Left colon (tissue), 2 donors: ENCODE data around the gene SGMS1. TPM values are rescaled to one million over a fixed set of nuclear protein-coding genes. Genes with fewer than 3 reads are reported as not detected.

ENCODE experiments used
- ATAC-seq: fragments of 200-7000 bp; cut with Tn5 transposase; one replicate; pipeline ENCODE4 v1.9.1; 2020; ENCODE audit warnings: mild to moderate bottlenecking, moderate library complexity
- DNase-seq, 2 donors: peaks; one replicate each; pipeline ENCODE4 v3.0.0-alpha.2; 2020
- intact Hi-C, 2 donors: fragments of 100-400 bp; cut with DNase I in 1 of 2; cut with micrococcal nuclease in 1 of 2; formaldehyde crosslinking; loops; one replicate each; pipeline versions ENCODE4 v1.11.2 to v1.14.0; 2022; cut with DNase I, micrococcal nuclease
- total RNA-seq, 2 donors: library from RNA; stranded (reverse); fragmentation: NEBNext Ultra II Directional; extraction: Animal tissue kit (Norgen Biotek cat#: 25700); gene quantifications; one replicate each; pipeline ENCODE4 v1.2.1, GENCODE V29; 2021
- donor health status: DM: no; HTN: no; CAD: no.
- donor health status: DM: yes; HTN: yes; CAD: no.

Gene SGMS1
- total RNA-seq, 2 donors from 2014 or later, result 17.8 to 20.8 TPM

GRCh38 chr10:50593523-50594376, 30.0 kb downstream of the SGMS1 start:
- intact Hi-C loops, result no loop called here
- ATAC-seq (no peak), DNase-seq (no peak)

DNA sequence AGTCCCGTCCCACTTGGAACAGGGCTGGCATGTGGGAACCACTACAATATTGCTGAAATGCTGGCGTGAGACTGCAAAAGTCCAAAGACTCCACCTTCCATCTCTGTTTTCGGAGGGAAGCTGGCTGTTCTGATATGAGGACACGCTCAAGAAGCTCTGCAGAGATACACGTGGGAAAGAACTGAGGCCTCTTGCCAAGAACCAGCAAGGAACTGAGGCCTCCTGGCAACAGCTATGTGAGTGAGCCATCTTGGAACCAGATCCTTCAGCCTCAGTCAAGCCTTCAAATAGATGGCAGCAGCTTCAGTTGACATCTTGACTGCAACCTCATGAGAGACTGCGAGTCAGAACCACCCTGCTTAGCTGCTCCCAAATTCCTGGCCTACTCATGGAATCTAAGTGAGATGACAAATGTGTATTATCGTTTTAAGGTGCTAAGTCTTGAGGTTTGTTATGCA, 30.8 kb downstream of the SGMS1 start:
- intact Hi-C loops, result no loop called here
- DNase-seq (no peak), ATAC-seq (no peak)

GRCh38 chr10:50590935-50591334, 32.8 kb downstream of the SGMS1 start:
- DNase-seq (no peak), ATAC-seq (no peak)
- intact Hi-C loops, result no loop called here

DNA sequence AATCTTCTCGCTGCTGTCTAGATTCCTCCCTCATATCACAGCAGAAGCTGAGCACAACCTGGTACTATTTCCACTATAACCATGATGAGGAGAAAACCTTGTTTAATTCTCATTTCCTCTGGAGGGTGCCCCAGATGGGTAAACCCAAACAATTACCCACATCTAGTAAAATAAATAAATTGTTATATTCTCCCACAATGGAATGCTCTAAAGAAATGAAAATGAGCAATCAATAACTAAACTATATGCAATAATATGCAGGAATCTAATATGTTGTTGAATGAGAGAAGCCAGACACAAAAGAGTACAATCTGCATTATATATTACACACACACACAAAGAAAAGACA, 37.0 kb downstream of the SGMS1 start:
- DNase-seq (no peak), ATAC-seq (no peak)
- intact Hi-C loops, result no loop called here

DNA sequence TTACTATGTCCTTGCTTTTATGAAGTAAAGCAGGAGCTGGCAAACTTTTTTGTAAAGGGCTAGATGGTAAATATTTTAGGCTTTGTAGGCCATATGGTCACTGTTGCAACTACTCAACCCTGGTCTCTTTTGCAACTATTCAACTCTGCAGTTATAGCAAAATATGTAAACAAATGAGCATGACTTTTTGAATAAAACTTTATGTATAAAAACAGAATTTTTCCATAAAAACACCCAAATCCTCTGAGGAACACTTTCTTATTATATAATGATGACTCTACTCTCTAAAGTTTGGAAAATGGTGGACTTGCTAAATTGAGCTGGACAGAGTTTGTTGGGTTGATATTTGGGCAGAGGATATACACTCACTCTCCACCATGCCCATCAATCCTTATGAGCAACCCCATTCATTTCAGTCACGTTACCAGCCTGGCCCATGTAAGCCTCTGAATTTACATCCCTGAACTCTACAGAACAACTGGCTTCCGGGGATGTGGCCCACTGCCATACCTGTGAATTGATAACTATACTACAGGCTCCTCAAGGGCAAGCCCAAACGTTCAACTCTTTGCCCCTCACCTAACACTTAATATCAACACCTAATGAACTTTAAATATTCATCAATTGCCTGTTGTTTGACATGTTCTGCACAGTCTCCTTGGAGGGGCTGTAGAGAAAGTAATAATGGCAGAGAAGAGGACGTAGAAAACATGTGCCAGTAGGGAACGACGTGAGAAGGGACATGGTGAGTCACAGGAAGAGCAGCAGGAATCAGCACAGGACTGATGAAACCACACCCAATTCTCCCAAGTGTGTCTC, 37.6 kb downstream of the SGMS1 start:
- ATAC-seq (no peak), DNase-seq (no peak)
- intact Hi-C loops, result no loop called here

- DNase-seq (no peak), ATAC-seq (no peak)
- intact Hi-C loops, result no loop called here
Observed at GRCh38 chr10:50582766-50583762, 40.7 kb downstream of the SGMS1 start.

DNA sequence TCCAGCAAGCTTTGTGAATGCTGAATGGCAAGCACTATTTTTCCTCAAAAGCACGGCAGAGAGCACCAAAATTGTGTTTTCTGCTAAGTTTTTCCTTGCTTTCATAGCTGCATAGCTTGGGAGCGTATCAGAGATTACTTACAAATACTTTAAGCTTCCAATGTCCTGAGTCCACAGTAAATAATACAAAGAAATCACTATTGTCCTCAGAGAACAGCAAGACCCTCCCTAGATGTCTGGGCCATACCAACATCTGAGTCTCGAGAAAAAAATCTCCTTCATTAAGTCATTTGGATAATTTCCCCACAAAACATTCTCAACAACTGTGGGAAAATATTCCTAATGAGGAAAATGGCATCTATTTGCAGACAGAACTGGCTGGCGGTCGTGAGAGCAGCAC, 41.7 kb downstream of the SGMS1 start:
- DNase-seq, result no peak
- ATAC-seq, result no peak
- intact Hi-C loops, result no loop called here

DNA sequence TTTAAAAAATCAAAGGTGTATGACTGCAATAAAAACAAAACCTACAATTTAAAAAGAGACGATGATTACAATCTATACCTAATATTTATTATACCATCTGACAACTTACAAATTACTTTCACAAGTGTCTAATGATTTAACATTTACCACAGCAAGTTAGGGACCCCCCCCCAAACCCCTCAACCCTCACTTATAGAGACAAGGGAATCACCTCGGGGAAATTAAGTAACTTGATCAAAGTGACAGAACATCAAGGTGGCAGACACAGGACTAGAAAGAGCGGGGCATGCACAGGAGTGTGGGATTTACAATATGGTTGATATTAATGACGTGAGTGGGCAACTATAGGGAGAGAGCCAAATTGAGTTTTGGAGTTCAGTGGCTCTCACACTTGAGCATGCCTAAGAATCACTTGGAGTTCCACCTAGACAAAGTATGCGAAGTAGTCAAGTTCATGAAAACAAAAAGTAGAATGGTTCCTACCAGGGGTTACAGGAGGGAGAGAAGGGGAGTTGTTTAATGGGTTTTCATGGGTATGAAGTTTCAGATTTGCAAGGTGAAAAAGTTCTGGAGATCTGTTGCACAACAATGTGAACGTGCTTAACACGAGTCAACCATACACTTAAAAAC, 43.4 kb downstream of the SGMS1 start:
- intact Hi-C loops, result no loop called here
- no peak for ATAC-seq
- DNase-seq, result no peak

DNA sequence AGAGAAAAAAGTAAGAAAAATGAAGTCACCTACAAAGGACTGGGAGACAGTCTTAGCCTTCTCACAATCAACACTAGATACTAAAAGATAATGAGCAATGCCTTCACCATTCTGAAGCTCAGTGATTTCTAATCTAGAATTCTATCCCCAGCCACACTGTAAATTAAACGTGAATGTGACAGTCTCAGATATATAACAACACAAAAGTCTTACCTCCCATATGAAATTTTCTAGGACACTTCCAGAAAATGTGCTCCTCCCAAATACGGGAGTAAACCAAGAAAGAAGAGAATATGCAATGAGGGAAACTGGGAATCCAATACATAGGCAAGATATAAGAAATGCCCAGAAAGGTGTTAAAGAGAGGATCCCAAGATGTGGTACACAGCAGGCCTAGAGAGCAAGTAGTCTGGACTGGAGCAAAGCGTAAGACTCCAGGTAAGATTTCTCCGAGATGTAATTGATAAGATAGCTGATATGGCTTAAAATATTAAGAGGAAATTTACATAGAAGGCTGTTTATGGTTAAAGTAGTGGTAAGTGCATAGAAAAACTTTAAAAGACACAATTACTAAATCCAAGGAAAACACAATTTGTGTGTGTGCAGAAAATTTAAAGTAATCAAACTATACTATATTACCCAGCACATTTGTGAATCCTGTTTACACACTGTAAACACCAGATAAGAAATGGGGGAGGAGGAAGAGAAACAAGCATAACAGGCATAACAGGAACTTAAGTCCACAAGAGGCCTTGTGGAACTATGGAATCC, 44.1 kb downstream of the SGMS1 start:
- intact Hi-C loops, result no loop called here
- ATAC-seq (peak; percentile 94), DNase-seq (no peak)

DNA sequence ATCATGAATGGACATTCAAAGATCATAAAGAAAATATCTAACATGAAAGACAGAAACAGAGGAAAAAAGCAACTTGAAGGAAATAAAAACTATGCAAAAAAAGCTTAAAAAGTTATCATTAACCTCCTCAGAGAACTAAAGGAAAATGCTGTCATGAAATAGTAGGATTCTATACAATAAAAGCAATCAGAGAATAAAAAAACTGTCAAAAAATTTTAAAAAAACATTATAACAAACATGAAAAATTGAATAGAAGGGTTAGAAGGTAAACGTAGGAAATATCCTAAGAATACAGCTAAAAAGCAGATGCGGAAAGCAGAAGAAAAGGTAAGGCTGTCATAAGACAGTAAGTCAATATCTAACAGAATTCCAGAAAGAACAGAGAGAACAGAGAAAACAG, 44.8 kb downstream of the SGMS1 start:
- intact Hi-C loops, result no loop called here
- ATAC-seq, result no peak
- DNase-seq, result no peak

DNA sequence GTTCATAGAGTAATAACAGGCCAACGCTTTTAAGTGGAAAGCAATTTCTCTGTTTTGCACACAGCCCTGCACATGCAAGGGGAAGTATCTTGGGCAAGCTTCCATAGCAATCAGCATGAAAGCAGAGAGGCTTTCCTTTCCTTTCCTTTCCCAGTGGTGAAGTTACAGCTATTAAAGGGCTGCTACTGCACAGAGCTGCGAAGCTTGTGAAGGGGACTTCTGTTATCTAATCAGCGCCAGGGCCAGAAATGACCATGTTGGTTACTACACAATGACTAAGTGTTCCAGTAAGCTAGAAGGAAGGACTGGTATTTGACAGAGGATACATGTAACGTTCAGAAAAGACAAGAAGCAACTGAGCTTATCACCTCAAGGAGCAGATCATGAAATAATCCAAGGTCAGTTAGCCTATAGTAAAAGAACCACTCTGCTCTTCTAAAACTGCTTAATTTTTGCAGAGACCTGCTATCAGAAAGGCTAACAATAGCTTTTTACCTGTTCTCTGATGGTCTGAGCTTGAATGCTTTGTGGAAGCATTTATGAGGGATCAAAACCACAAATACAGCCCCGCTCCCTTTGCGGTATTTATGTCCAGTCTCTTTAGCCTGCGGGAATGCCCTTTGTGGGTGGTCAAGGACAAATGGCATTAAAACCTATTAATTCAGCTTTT, 45.9 kb downstream of the SGMS1 start:
- intact Hi-C loops, result no loop called here
- ATAC-seq (peak; percentile 72), DNase-seq (peak; percentile 18 to 38)

DNA sequence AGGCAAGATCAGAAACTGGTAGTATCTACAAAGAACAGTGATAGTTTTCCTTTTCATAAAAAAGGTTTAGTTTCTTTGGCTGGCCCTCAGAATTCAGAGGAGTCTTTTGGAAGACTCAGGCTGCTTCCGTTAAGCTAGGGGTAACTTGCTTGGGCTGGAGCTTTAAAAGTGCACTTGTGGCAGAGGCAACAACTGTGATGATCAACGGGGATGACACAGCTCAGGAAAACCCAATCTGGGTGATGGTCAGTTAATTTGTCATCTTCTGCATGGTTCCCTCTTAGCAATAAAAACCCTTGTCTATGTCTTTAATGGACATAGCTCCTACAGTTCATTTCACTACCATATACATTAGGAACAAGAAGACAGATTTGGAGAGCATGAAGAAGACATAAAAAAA, 46.7 kb downstream of the SGMS1 start:
- ATAC-seq, result no peak
- intact Hi-C loops, result no loop called here
- DNase-seq, result no peak

GRCh38 chr10:50576245-50576815, 47.4 kb downstream of the SGMS1 start:
- DNase-seq (no peak), ATAC-seq (no peak)
- intact Hi-C loops, result no loop called here

- intact Hi-C loops, result no loop called here
- DNase-seq (no peak), ATAC-seq (no peak)
Observed at GRCh38 chr10:50575477-50576244, 48.1 kb downstream of the SGMS1 start.

GRCh38 chr10:50574931-50575330, 48.8 kb downstream of the SGMS1 start:
- intact Hi-C loops, result no loop called here
- ATAC-seq (no peak), DNase-seq (no peak)

DNA sequence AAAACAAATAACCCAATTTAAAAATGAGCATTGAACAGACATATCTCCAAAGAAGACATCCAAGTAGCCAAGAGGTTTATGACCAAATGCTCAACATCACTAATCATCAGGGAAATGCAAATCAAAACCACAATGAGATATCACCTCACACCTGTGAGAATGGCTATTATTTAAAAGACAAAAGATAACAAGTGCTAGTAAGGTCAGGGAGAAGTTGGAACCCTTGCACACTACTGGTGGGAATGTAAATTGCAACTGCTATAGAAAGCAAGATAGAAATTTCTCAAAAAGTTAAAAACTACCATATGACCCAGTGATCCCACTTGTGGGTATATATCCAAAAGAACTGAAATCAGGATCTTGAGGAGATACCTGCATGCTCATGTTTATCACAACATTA, 49.5 kb downstream of the SGMS1 start:
- intact Hi-C loops, result no loop called here
- ATAC-seq (no peak), DNase-seq (no peak)
